22Rv1 (cell line): Measurements from ENCODE around the gene C2orf78.

Experiments used
- CTCF ChIP-seq: fragments of 450-650 bp; IDR thresholded peaks from 2 replicates; pipeline ENCODE4 v1.5.1; 2017; ENCODE audit warnings: mild to moderate bottlenecking
- ZFX ChIP-seq: fragments of 450-650 bp; IDR thresholded peaks from 2 replicates; pipeline ENCODE4 v1.6.1; 2017; ENCODE audit warnings: antibody characterized with exemption, borderline replicate concordance

GRCh38 chr2:73766994-73767393 is 17.0 kb upstream of the C2orf78 start:
- no peak for TF ChIP-seq CTCF
- TF ChIP-seq ZFX, result no peak
